Measurements from ENCODE around the gene GNAI3.

DNA sequence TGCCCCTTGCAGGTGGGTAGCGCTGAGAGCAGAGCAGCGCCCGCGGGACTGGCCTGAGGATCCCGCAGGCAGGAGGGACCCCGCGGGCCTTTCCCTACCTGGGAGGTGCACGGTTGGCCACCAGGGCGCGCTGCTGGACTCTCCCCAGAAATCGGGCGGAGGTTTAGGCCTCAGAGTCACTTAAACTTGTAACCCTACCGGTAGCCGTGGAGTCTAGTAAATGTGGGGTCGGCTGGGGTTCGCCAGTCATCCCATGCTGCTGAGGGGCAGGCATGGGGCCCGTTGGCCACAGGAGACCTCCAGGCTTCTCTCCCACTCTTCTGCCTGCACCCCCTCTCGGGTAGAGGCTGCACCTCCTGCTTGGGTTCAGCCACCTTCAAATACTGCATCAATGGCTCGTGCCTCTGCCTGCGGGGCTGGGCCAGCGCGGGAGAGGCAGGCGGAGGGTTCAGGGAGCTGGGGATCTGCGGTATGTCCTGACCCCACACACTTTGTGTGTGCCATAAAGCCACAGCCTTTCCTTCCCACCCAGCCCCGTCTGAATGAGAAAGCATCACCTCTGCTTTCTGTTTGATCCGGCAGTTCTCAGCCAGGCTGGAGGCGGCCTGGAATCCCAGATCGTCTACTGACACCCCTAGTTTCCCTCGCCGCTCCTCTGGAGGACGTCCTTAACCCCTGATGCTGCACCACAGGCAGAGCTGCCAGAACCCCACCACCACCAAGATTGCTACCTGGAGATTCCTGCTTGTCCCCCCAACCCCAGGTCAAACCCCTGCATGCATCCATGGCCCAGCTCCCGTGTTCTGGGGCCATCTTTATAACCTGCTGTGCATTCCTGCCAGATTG is 95.2 kb downstream of the GNAI3 start:
- TF ChIP-seq, protein P1, sequence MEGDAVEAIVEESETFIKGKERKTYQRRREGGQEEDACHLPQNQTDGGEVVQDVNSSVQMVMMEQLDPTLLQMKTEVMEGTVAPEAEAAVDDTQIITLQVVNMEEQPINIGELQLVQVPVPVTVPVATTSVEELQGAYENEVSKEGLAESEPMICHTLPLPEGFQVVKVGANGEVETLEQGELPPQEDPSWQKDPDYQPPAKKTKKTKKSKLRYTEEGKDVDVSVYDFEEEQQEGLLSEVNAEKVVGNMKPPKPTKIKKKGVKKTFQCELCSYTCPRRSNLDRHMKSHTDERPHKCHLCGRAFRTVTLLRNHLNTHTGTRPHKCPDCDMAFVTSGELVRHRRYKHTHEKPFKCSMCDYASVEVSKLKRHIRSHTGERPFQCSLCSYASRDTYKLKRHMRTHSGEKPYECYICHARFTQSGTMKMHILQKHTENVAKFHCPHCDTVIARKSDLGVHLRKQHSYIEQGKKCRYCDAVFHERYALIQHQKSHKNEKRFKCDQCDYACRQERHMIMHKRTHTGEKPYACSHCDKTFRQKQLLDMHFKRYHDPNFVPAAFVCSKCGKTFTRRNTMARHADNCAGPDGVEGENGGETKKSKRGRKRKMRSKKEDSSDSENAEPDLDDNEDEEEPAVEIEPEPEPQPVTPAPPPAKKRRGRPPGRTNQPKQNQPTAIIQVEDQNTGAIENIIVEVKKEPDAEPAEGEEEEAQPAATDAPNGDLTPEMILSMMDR (conservative IDR thresholded peaks at IDR 0.05; ENCODE audit: low read depth, low read length) = peak; percentile 94
- no peak for TF ChIP-seq EZH2 (IDR thresholded peaks at IDR 0.05; ENCODE audit: borderline replicate concordance, low read depth, low read length, poor library complexity, severe bottlenecking)
